ENCODE results near the gene ECE1.
"Not testable (repeated sequence)": the region's sequence is repeated elsewhere in the genome, so short reads cannot be mapped to it uniquely, and the experiment has no call there.

The ECE1 gene

GRCh38 chr1:21175324-21175669, 115.0 kb downstream of the ECE1 start:
- no peak for DNase-seq

GRCh38 chr1:21174654-21175323, 115.5 kb downstream of the ECE1 start:
- no peak for DNase-seq

- DNase-seq = no peak
Measured at GRCh38 chr1:21174230-21174629, 116.0 kb downstream of the ECE1 start.

GRCh38 chr1:21173096-21173495, 117.2 kb downstream of the ECE1 start:
- DNase-seq = not testable (repeated sequence)

GRCh38 chr1:21170837-21171236, 119.4 kb downstream of the ECE1 start:
- DNase-seq = not testable (repeated sequence)

GRCh38 chr1:21168444-21168843, 121.8 kb downstream of the ECE1 start:
- DNase-seq = no peak

Data from NCI-H1436 (cell line).